KMS-11 (cell line): ENCODE results near the gene APEX2.

Experiments used
- H2AFZ ChIP-seq: fragments of 200-600 bp; sonication (generic); 2 replicates; pipeline ENCODE4 v1.6.1; 2016; ENCODE audit warnings: antibody characterized with exemption, mixed run types, low read depth
- H3K27ac ChIP-seq: fragments of 200-600 bp; sonication (generic); 2 replicates; pipeline ENCODE4 v1.6.1; 2016; ENCODE audit warnings: mild to moderate bottlenecking, mixed run types
- H3K27me3 ChIP-seq: fragments of 200-600 bp; sonication (generic); 2 replicates; pipeline ENCODE4 v1.6.1; 2017; ENCODE audit warnings: mild to moderate bottlenecking, low read depth, mixed run types, moderate library complexity; ENCODE audit not compliant: insufficient read depth
- H3K36me3 ChIP-seq: fragments of 200-600 bp; sonication (generic); 2 replicates; pipeline ENCODE4 v1.6.1; 2017; ENCODE audit warnings: mild to moderate bottlenecking, mixed run types; ENCODE audit not compliant: insufficient read depth
- H3K4me1 ChIP-seq: fragments of 200-600 bp; sonication (generic); 2 replicates; pipeline ENCODE4 v1.6.1; 2016; ENCODE audit warnings: mild to moderate bottlenecking, low read depth, mixed run types; ENCODE audit not compliant: poor library complexity, severe bottlenecking
- H3K4me2 ChIP-seq: fragments of 200-600 bp; sonication (generic); 2 replicates; pipeline ENCODE4 v1.7.0; 2016; ENCODE audit warnings: mild to moderate bottlenecking, mixed run types
- H3K4me3 ChIP-seq: fragments of 200-600 bp; sonication (generic); IDR thresholded peaks from 2 replicates; pipeline ENCODE4 v1.6.1; 2017; ENCODE audit warnings: low read depth, low read length, mixed read lengths; ENCODE audit not compliant: insufficient read depth
- H3K79me2 ChIP-seq: fragments of 200-600 bp; sonication (generic); 2 replicates; pipeline ENCODE4 v1.6.1; 2016; ENCODE audit warnings: low read depth, mixed run types; ENCODE audit not compliant: insufficient read depth
- H3K9ac ChIP-seq: fragments of 200-600 bp; sonication (generic); 2 replicates; pipeline ENCODE4 v1.6.1; 2016; ENCODE audit warnings: mild to moderate bottlenecking, mixed run types
- H4K20me1 ChIP-seq: fragments of 200-600 bp; sonication (generic); 2 replicates; pipeline ENCODE4 v1.6.1; 2016; ENCODE audit warnings: mild to moderate bottlenecking, mixed run types; ENCODE audit not compliant: insufficient read depth
- CTCF ChIP-seq: fragments of 200-600 bp; sonication (generic); conservative IDR thresholded peaks from 2 replicates; pipeline ENCODE4 v1.6.1; 2017; ENCODE audit warnings: low read depth, mild to moderate bottlenecking, antibody characterized with exemption, low read length, moderate library complexity, mixed read lengths

Gene APEX2

GRCh38 chrX:54991706-54992105, 8.5 kb upstream of the APEX2 start:
- H3K4me1 ChIP-seq, result no peaks in the 10 kb centered on the region
- H3K4me2 ChIP-seq, result no peak overlapping the region
- H3K27me3 ChIP-seq, result no peaks in the 10 kb centered on the region
- no peaks in the 10 kb centered on the region for H3K79me2 ChIP-seq
- no peak overlapping the region for H3K4me3 ChIP-seq
- no peak for TF ChIP-seq CTCF
- H2AFZ ChIP-seq, result no peak overlapping the region
- H4K20me1 ChIP-seq, result no peaks in the 10 kb centered on the region
- no peaks in the 10 kb centered on the region for H3K36me3 ChIP-seq
- H3K9ac ChIP-seq, result no peak overlapping the region
- no peak overlapping the region for H3K27ac ChIP-seq

DNA sequence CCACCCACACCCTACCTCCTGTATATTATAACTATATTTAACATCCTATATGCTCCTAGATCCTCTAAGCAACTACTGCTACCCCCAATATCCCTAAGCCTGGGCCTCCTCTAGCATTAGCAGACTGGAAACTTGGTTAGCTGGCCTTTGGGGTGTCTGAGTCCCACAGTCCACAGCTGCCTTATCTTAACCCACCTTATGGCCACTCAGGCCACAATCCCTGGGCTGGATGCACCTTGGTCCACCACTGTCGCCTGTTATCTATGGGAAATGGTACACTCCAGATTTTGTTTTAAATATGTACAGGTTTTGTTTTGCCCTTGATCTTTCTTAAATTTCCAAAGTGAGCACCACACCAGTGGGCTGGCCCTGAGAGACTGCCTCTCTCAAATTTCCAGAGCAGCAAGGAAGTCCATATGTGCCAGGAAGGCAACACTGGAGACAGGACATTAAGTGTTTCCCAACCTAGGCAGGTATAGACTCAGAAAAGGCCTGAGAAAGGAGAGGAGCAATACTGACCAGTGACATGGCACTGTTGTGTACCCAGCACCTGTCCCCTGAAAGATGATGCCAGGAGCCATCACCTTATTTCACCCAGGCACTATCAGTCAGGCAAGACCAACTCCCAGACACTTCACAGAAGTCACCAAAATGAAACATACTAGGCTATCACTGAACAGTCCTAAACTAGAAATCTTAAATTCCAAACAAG, 7.1 kb upstream of the APEX2 start:
- H3K4me1 ChIP-seq, result no peaks in the 10 kb centered on the region
- H3K79me2 ChIP-seq, result no peaks in the 10 kb centered on the region
- H3K27ac ChIP-seq, result no peak overlapping the region
- H4K20me1 ChIP-seq, result no peaks in the 10 kb centered on the region
- TF ChIP-seq CTCF, result no peak
- H3K4me3 ChIP-seq, result no peak overlapping the region
- H3K4me2 ChIP-seq, result no peak overlapping the region
- H2AFZ ChIP-seq, result no peak overlapping the region
- no peaks in the 10 kb centered on the region for H3K36me3 ChIP-seq
- H3K9ac ChIP-seq, result no peak overlapping the region
- no peaks in the 10 kb centered on the region for H3K27me3 ChIP-seq

DNA sequence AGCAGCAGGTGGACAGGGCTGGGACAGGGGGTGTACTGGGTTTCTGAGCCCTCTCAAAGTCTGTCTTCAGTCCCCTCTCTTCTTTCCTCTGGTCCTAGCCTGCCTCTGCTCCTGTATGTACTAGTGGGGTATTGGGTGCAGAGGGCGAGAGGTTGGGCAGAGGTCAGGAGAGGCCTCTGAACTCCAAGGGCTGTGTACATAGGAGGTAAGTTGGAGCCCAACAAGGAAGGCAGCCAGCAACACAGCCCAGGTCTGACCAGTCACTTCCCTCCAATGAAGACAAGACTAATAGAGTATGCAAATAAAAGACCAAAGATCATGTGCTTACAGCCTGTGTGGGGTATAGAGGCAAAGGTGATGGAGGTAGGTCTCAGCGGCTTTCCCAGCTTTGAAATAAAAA, 6.1 kb upstream of the APEX2 start, which contains the start of gene PFKFB1:
TSS of gene PFKFB1 (minus strand) at position 90 of the 400 bp plus-strand sequence. CDS start 181 bp downstream, outside the sequence.
- Histone ChIP-seq H3K27ac (no peak within 1 kb of the TSS), H3K4me1 (peaks cover 2% of the 10 kb centered on the region), H3K27me3 (no peaks in the 10 kb centered on the region), H3K4me3 (no peak within 1 kb of the TSS), H3K79me2 (no peaks in the 10 kb centered on the region), H2AFZ (no peak within 1 kb of the TSS), H3K4me2 (no peak within 1 kb of the TSS), H3K36me3 (no peaks in the 10 kb centered on the region), H4K20me1 (no peaks in the 10 kb centered on the region), H3K9ac (no peak within 1 kb of the TSS)
- TF ChIP-seq CTCF, result no peak

GRCh38 chrX:54994668-54995351, 5.4 kb upstream of the APEX2 start:
- no peaks in the 10 kb centered on the region for H3K36me3 ChIP-seq
- H3K4me3 ChIP-seq, result no peak overlapping the region
- H3K9ac ChIP-seq, result no peak overlapping the region
- no peaks in the 10 kb centered on the region for H3K79me2 ChIP-seq
- TF ChIP-seq CTCF, result no peak
- H3K27me3 ChIP-seq, result no peaks in the 10 kb centered on the region
- no peak overlapping the region for H3K4me2 ChIP-seq
- H3K27ac ChIP-seq, result no peak overlapping the region
- H4K20me1 ChIP-seq, result no peaks in the 10 kb centered on the region
- H3K4me1 ChIP-seq, result peaks cover 3% of the 10 kb centered on the region
- H2AFZ ChIP-seq, result no peak overlapping the region
